Loucy (cell line): Measurements from ENCODE around the gene FANCC.

Source experiments
- H2AFZ ChIP-seq: fragments of 200-600 bp; sonication (generic); 2 replicates; pipeline ENCODE4 v1.6.0; 2016; ENCODE audit warnings: antibody characterized with exemption, mild to moderate bottlenecking, low read length, moderate library complexity
- H3F3A ChIP-seq: fragments of 200-600 bp; 2 replicates; pipeline ENCODE4 v1.6.0; 2016; ENCODE audit warnings: antibody characterized with exemption, low read depth, mild to moderate bottlenecking
- H3K27me3 ChIP-seq: fragments of 200-600 bp; sonication (generic); 2 replicates; pipeline ENCODE4 v1.6.1; 2014; ENCODE audit warnings: low read length, mild to moderate bottlenecking; ENCODE audit not compliant: insufficient read depth, poor library complexity, severe bottlenecking
- H3K36me3 ChIP-seq: fragments of 200-600 bp; sonication (generic); 2 replicates; pipeline ENCODE4 v1.6.1; 2016; ENCODE audit warnings: low read length; ENCODE audit not compliant: insufficient read depth
- H3K4me1 ChIP-seq: fragments of 200-600 bp; sonication (generic); 2 replicates; pipeline ENCODE4 v1.5.1; 2014; ENCODE audit warnings: low read length, mild to moderate bottlenecking; ENCODE audit not compliant: insufficient read depth, poor library complexity, severe bottlenecking
- H3K4me2 ChIP-seq: fragments of 200-600 bp; sonication (generic); 2 replicates; pipeline ENCODE4 v1.6.0; 2014; ENCODE audit warnings: antibody characterized with exemption, low read length, low read depth, mild to moderate bottlenecking; ENCODE audit not compliant: poor library complexity, severe bottlenecking
- H3K4me3 ChIP-seq: fragments of 200-600 bp; sonication (generic); 2 replicates; pipeline ENCODE4 v1.5.1; 2014; ENCODE audit warnings: low read length, mild to moderate bottlenecking, mixed read lengths; ENCODE audit not compliant: poor library complexity, severe bottlenecking
- H3K79me2 ChIP-seq: fragments of 200-600 bp; sonication (generic); 2 replicates; pipeline ENCODE4 v1.6.1; 2014; ENCODE audit warnings: low read length; ENCODE audit not compliant: insufficient read depth
- H3K9ac ChIP-seq: fragments of 200-600 bp; sonication (generic); 2 replicates; pipeline ENCODE4 v1.6.0; 2014; ENCODE audit warnings: mild to moderate bottlenecking, low read depth, low read length, moderate library complexity; ENCODE audit not compliant: poor library complexity, severe bottlenecking
- H3K9me2 ChIP-seq: fragments of 200-600 bp; sonication (generic); replicated peaks from 2 replicates; pipeline ENCODE4 v1.6.1; 2016; ENCODE audit warnings: low read depth, low read length, mixed read lengths
- H3K9me3 ChIP-seq: fragments of 200-600 bp; sonication (generic); 2 replicates; pipeline ENCODE4 v1.6.1; 2014; ENCODE audit warnings: mild to moderate bottlenecking, antibody characterized with exemption, low read length, low read depth; ENCODE audit not compliant: insufficient read depth
- H4K20me1 ChIP-seq: fragments of 200-600 bp; sonication (generic); 2 replicates; pipeline ENCODE4 v1.6.0; 2014; ENCODE audit warnings: antibody characterized with exemption, low read length, mild to moderate bottlenecking; ENCODE audit not compliant: insufficient read depth, poor library complexity, severe bottlenecking
- EZH2phosphoT487 ChIP-seq: fragments of 200-600 bp; IDR thresholded peaks from 2 replicates; pipeline ENCODE4 v1.6.1; 2018; ENCODE audit warnings: antibody characterized with exemption, mild to moderate bottlenecking, moderate library complexity, borderline replicate concordance
- TF ChIP-seq, protein P1 (sequence below): fragments of 200-600 bp; sonication (generic); conservative IDR thresholded peaks from 2 replicates; pipeline ENCODE4 v1.5.1; 2014; ENCODE audit warnings: mild to moderate bottlenecking, antibody characterized with exemption, low read length

FANCC gene

DNA sequence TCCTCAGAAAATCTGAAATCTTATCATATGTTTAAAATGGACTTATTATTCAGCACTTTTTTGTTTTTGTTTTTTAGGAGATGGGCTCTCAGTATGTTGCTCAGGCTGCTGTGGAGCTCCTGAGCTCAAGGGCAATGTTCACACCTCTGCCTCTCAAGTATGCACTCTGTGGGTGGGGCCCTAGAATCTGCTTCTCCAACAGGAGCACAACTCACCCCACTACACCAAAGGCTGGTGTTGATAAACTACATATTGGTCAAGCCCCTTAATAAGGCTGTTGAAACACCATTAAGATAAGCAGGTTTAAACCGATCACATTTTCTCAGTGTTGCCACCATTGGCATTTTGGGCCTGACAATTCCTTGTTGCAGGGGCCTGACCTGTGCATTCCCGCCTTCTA is 131.6 kb downstream of the FANCC start:
- no peak overlapping the region for H2AFZ ChIP-seq
- H3K9me2 ChIP-seq: no peaks in the 10 kb centered on the region
- H3K9me3 ChIP-seq: no peaks in the 10 kb centered on the region
- no peak overlapping the region for H3K4me3 ChIP-seq
- no peaks in the 10 kb centered on the region for H3K27me3 ChIP-seq
- peaks cover 32% of the 10 kb centered on the region for H3K4me1 ChIP-seq
- no peak overlapping the region for H3K4me2 ChIP-seq
- no peaks in the 10 kb centered on the region for H3K36me3 ChIP-seq
- TF ChIP-seq, protein P1, sequence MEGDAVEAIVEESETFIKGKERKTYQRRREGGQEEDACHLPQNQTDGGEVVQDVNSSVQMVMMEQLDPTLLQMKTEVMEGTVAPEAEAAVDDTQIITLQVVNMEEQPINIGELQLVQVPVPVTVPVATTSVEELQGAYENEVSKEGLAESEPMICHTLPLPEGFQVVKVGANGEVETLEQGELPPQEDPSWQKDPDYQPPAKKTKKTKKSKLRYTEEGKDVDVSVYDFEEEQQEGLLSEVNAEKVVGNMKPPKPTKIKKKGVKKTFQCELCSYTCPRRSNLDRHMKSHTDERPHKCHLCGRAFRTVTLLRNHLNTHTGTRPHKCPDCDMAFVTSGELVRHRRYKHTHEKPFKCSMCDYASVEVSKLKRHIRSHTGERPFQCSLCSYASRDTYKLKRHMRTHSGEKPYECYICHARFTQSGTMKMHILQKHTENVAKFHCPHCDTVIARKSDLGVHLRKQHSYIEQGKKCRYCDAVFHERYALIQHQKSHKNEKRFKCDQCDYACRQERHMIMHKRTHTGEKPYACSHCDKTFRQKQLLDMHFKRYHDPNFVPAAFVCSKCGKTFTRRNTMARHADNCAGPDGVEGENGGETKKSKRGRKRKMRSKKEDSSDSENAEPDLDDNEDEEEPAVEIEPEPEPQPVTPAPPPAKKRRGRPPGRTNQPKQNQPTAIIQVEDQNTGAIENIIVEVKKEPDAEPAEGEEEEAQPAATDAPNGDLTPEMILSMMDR: no peak
- TF ChIP-seq EZH2phosphoT487: no peak
- H4K20me1 ChIP-seq: no peaks in the 10 kb centered on the region
- no peaks in the 10 kb centered on the region for H3K79me2 ChIP-seq
- no peaks in the 10 kb centered on the region for H3F3A ChIP-seq
- H3K9ac ChIP-seq: no peak overlapping the region

DNA sequence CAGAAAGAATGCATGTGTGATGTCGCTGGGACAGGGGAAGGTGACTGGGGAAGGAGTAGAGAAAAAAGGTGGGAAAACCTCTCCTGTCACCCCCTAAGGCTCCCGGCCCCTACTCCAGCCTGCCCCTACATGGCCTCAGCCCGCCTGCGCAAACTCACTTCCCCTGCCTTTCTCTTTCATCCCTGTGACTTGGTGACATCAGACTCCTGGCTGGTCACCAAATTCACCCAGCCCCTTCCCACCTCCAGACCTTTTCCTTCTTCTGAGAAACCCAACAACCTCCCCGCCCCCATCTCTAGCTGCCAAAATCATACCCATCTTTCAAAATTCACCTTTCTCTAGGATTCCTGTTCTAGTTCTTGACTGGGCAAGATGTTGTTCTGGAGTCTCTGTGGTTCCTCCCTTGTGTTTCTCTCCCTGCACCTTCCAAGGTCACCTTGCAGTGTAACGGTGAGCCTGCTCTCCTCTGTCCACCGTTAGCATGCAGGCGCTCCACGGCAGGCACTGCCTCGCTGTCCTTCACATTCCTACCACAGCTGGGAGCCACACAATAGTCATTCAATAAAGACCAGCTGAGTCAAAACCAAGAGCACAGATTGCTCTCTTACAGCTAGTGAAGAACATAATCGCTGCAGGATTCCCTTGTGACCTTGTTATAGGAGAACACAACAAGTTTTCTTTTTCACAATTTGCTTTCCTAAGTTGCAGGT is 134.5 kb downstream of the FANCC start:
- Histone ChIP-seq H3K9me2 (no peaks in the 10 kb centered on the region), H3K27me3 (no peaks in the 10 kb centered on the region), H3K4me1 (peaks cover 3% of the 10 kb centered on the region), H3F3A (no peaks in the 10 kb centered on the region), H3K4me3 (no peak overlapping the region), H3K9me3 (no peaks in the 10 kb centered on the region), H3K79me2 (no peaks in the 10 kb centered on the region), H3K9ac (no peak overlapping the region), H3K4me2 (no peak overlapping the region), H2AFZ (no peak overlapping the region), H3K36me3 (no peaks in the 10 kb centered on the region), H4K20me1 (no peaks in the 10 kb centered on the region)
- no peak for TF ChIP-seq EZH2phosphoT487
- TF ChIP-seq, protein P1: no peak

DNA sequence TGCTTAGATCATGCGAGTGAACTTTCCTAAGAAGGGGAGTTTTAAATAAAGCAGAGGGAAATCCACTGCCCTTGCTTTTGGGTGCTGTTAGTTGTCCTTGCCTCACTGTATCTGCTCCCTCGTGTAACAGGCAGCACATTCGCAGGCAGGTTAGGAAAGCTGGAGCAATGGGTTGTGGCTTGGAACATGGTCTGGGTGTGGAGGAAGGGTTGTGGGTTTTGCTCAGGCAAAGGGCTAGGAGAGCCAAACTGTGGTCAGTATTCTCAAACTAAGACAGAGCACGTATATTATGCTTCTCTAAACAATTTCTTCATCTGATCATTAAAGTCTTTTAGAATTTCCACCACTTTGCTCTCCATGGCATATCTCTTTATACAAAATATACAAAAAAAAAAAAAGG is 135.7 kb downstream of the FANCC start:
- Histone ChIP-seq H3K4me2 (no peak overlapping the region), H3K36me3 (no peaks in the 10 kb centered on the region), H3F3A (no peaks in the 10 kb centered on the region), H4K20me1 (no peaks in the 10 kb centered on the region), H3K4me1 (no peaks in the 10 kb centered on the region), H3K9me3 (no peaks in the 10 kb centered on the region), H2AFZ (no peak overlapping the region), H3K4me3 (no peak overlapping the region), H3K9me2 (no peaks in the 10 kb centered on the region), H3K79me2 (no peaks in the 10 kb centered on the region), H3K27me3 (no peaks in the 10 kb centered on the region), H3K9ac (no peak overlapping the region)
- TF ChIP-seq, protein P1: no peak
- no peak for TF ChIP-seq EZH2phosphoT487
